ENCODE data around the gene SPSB4.

The SPSB4 gene

GRCh38 chr3:141096981-141097380 is 45.8 kb downstream of the SPSB4 start:
- CTCF ChIA-PET, result interaction anchor here (1.4 to 3.4 kb wide), 2 partner anchors 9 to 85 kb away, joined by 4 to 13 read pairs; no protein-coding TSS in a partner anchor
- DNase-seq (ENCODE audit: extremely low spot score), result no peak
- POLR2A ChIA-PET, result no interaction called here
- no peak for TF ChIP-seq CTCF (IDR thresholded peaks at IDR 0.05; ENCODE audit: control extremely low read depth, extremely low read depth, low read depth, missing control alignments)

GRCh38 chr3:141100112-141100511 is 49.0 kb downstream of the SPSB4 start:
- ChIA-PET CTCF (no interaction called here), POLR2A (no interaction called here)
- TF ChIP-seq CTCF (IDR thresholded peaks at IDR 0.05; ENCODE audit: control extremely low read depth, extremely low read depth, low read depth, missing control alignments), result no peak

GRCh38 chr3:141100531-141101320 is 49.6 kb downstream of the SPSB4 start:
- DNase-seq (ENCODE audit: extremely low spot score), result no peak
- CTCF ChIA-PET, result interaction anchor here (1.2 kb wide), 1 partner anchor 13 kb away, joined by 3 read pairs; no protein-coding TSS in a partner anchor
- no peak for TF ChIP-seq CTCF (IDR thresholded peaks at IDR 0.05; ENCODE audit: control extremely low read depth, extremely low read depth, low read depth, missing control alignments)
- POLR2A ChIA-PET, result no interaction called here

More at GRCh38 chr3:141100112-141100511, 49.0 kb downstream of the SPSB4 start:
- DNase-seq (ENCODE audit: extremely low spot score), result no peak

GRCh38 chr3:141102372-141102771 is 51.2 kb downstream of the SPSB4 start:
- no peak for TF ChIP-seq CTCF (IDR thresholded peaks at IDR 0.05; ENCODE audit: control extremely low read depth, extremely low read depth, low read depth, missing control alignments)
- POLR2A ChIA-PET, result no interaction called here
- CTCF ChIA-PET, result interaction anchor here (1.4 to 2.2 kb wide), 5 partner anchors 9 to 103 kb away, joined by 4 to 14 read pairs (median 5); no protein-coding TSS in a partner anchor
- no peak for DNase-seq (ENCODE audit: extremely low spot score)

- DNase-seq (ENCODE audit: extremely low spot score), result no peak
- TF ChIP-seq CTCF (IDR thresholded peaks at IDR 0.05; ENCODE audit: control extremely low read depth, extremely low read depth, low read depth, missing control alignments), result no peak
- ChIA-PET POLR2A (no interaction called here), CTCF (interaction anchor here (0.7 to 2.2 kb wide), 7 partner anchors 9 to 104 kb away, joined by 3 to 14 read pairs (median 5); no protein-coding TSS in a partner anchor)
Observed at GRCh38 chr3:141103067-141103466, 51.9 kb downstream of the SPSB4 start.

GRCh38 chr3:141103503-141103902 is 52.4 kb downstream of the SPSB4 start:
- no peak for TF ChIP-seq CTCF (IDR thresholded peaks at IDR 0.05; ENCODE audit: control extremely low read depth, extremely low read depth, low read depth, missing control alignments)
- POLR2A ChIA-PET, result no interaction called here
- DNase-seq (ENCODE audit: extremely low spot score), result no peak
- CTCF ChIA-PET, result interaction anchor here (0.7 to 2.2 kb wide), 7 partner anchors 9 to 104 kb away, joined by 3 to 14 read pairs (median 5); no protein-coding TSS in a partner anchor

Data from GM10248 (cell line).